Spleen (tissue), 11 donors: Measurements from ENCODE around the gene KLHL35. TPM values are rescaled to one million over a fixed set of nuclear protein-coding genes. Genes with fewer than 3 reads are reported as not detected.

ENCODE experiments used
- DNase-seq: peaks from one replicate; pipeline ENCODE4 v3.0.0-alpha.2; 2020
- H3K27ac ChIP-seq, 8 donors: fragments of 200-600 bp; sonication (generic) in 7 of 8; 1 replicate in 4 of 8; 2 replicates in 4 of 8; pipeline versions ENCODE4 v1.5.0 to v1.8.0; 2016 to 2021; ENCODE audit warnings: inconsistent platforms in 4 of 8, mild to moderate bottlenecking in 4 of 8, moderate library complexity in 1 of 8
- H3K27me3 ChIP-seq, 7 donors: fragments of 200-600 bp; sonication (generic) in 6 of 7; replicated peaks in 1 of 7; 1 replicate in 4 of 7; 2 replicates in 3 of 7; pipeline versions ENCODE4 v1.5.0 to v1.8.0; 2016 to 2021; ENCODE audit warnings: inconsistent platforms in 3 of 7, mild to moderate bottlenecking in 1 of 7
- H3K36me3 ChIP-seq, 6 donors: fragments of 200-600 bp; sonication (generic) in 5 of 6; 1 replicate in 4 of 6; 2 replicates in 2 of 6; pipeline versions ENCODE4 v1.5.0 to v1.8.0; 2016 to 2021; ENCODE audit warnings: inconsistent platforms in 2 of 6
- H3K4me1 ChIP-seq, 6 donors: fragments of 200-600 bp; sonication (generic) in 5 of 6; 1 replicate in 3 of 6; 2 replicates in 3 of 6; pipeline versions ENCODE4 v1.5.0 to v1.8.0; 2016 to 2021; ENCODE audit warnings: inconsistent platforms in 3 of 6
- H3K4me3 ChIP-seq, 8 donors: fragments of 200-600 bp; sonication (generic) in 7 of 8; 1 replicate in 4 of 8; 2 replicates in 4 of 8; pipeline versions ENCODE4 v1.5.0 to v1.8.0; 2016 to 2021; ENCODE audit warnings: inconsistent platforms in 4 of 8, mild to moderate bottlenecking in 4 of 8, moderate library complexity in 2 of 8
- H3K9me3 ChIP-seq, 8 donors: fragments of 200-600 bp; sonication (generic) in 7 of 8; 1 replicate in 4 of 8; 2 replicates in 4 of 8; pipeline versions ENCODE4 v1.5.0 to v1.8.0; 2016 to 2021; ENCODE audit warnings: inconsistent platforms in 4 of 8
- POLR2A ChIP-seq, 3 donors: fragments of 450-650 bp; IDR thresholded peaks; one replicate each; pipeline ENCODE4 v1.5.1; 2017; ENCODE audit warnings: antibody characterized with exemption in 3 of 3, mild to moderate bottlenecking in 1 of 3
- POLR2AphosphoS5 ChIP-seq, 3 donors: sonication (generic); formaldehyde crosslinking; IDR thresholded peaks; one replicate each; pipeline ENCODE4 v1.5.1; 2017; ENCODE audit warnings: antibody characterized with exemption in 3 of 3
- WGBS, 5 donors: extraction: QIAGEN DNeasy Blood & Tissue Kit in 3 of 5; methylation state at CpG; one replicate each; pipeline versions ENCODE4 v1.1.5 to v1.1.7; 2013 to 2018; 5-methylcytosine and 5-hydroxymethylcytosine counted together
- intact Hi-C: fragments of 100-400 bp; cut with DNase I; formaldehyde crosslinking; loops from one replicate; pipeline ENCODE4 v1.15.0; 2023; ENCODE audit warnings: low total_unique reads
- polyA plus RNA-seq, 3 donors: library from polyadenylated mRNA; stranded (reverse); fragments of 200-250 nt; gene quantifications; one replicate each; pipeline ENCODE4 v1.2.1, GENCODE V29; 2013
- total RNA-seq, 7 donors: library from RNA; depleted of rRNA in 3 of 7; stranded (reverse); fragments of >200 nt in 3 of 7; fragmentation: NEBNext Ultra II Directional in 4 of 7; extraction: Animal tissue kit (Norgen Biotek cat#: 25700) in 4 of 7; gene quantifications; one replicate each; pipeline versions ENCODE4 v1.1.0 to v1.2.1, GENCODE V29; 2016 to 2021
- TF ChIP-seq, protein P1 (sequence below), 11 experiments: fragments of 200-600 bp in 7 of 11; fragments of 450-650 bp in 4 of 11; sonication (generic) in 4 of 11; IDR thresholded peaks in 8 of 11; conservative IDR thresholded peaks in 3 of 11; 1 replicate in 7 of 11; 2 replicates in 4 of 11; pipeline versions ENCODE4 v1.4.0 to v1.8.0; 2016 to 2021; ENCODE audit warnings: antibody characterized with exemption in 11 of 11, inconsistent platforms in 4 of 11, mild to moderate bottlenecking in 1 of 11
- donor health status: healthy with polysubstance abuse.
- donor health status: DM: no; HTN: no; CAD: no; lungs with moderate emphysema.
- donor health status: DM: no; HTN: no; CAD: no.
- donor health status: Bipolar disorder and iron deficiency.
- donor health status: healthy.
- donor health status: DM: no; HTN: no; CAD: no.
- donor health status: DM: yes; HTN: yes; CAD: no.

KLHL35 gene
- total and polyA plus RNA-seq, 10 donors: 0.19 to 3.8 (median 2.1) TPM

DNA sequence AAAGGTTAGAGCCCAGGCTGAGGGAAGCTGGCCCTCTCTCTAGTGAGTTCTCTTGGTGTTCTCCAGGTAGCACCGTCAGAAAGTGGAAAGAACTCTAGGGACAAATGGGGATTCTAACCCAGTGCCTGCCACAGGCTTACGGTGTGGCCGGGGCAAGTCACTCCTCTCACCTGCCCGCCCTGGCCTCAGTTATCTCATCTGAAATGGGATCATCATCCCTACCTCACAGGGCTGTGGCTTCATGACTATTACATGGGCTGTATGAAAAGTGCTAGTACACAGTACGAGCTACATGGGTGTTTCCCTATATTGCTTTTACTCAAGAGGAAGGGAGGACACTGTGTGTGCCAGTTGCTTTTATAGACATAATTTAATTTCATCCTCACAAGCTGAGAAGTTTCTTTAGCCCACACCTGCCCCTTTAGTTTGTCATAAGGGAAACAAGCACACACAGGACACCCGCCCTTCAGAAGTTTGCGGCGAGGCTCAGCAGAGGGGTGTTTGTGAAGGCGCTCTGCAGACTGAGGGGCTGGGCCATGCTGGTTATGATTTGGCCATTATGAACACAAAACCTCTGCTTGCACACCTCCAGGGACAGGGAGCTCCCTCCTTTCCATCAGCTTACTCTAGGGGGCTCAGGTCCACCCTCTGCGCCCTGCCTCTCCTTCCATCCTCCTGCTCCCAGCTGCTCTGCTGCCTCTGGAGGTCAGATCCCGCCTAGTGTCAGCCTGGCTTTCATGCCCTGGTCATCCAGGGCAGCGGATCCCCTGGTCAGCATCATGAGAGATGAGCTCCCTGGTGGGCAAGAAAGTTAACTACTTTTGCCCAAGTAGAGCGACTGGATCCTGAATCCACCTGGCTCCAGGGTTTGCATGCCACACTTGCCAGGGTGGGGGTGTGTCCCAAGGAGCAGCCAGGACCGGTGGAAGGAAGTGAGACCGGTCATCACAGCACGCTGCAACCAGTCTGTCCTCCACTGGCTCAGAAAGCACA lies 1.2 kb downstream of the KLHL35 start:
- H3K27me3 ChIP-seq: peaks cover 0 to 57% (median 35%) of the 10 kb centered on the region in 7 donors
- peak; percentile 63 for DNase-seq
- H3K4me1 ChIP-seq: peaks cover 5 to 56% (median 26%) of the 10 kb centered on the region in 6 donors
- no peak overlapping the region for H3K27ac ChIP-seq
- TF ChIP-seq POLR2AphosphoS5 (IDR thresholded peaks at IDR 0.05): peak in 1 of 3 donors; percentile 26
- TF ChIP-seq, protein P1, sequence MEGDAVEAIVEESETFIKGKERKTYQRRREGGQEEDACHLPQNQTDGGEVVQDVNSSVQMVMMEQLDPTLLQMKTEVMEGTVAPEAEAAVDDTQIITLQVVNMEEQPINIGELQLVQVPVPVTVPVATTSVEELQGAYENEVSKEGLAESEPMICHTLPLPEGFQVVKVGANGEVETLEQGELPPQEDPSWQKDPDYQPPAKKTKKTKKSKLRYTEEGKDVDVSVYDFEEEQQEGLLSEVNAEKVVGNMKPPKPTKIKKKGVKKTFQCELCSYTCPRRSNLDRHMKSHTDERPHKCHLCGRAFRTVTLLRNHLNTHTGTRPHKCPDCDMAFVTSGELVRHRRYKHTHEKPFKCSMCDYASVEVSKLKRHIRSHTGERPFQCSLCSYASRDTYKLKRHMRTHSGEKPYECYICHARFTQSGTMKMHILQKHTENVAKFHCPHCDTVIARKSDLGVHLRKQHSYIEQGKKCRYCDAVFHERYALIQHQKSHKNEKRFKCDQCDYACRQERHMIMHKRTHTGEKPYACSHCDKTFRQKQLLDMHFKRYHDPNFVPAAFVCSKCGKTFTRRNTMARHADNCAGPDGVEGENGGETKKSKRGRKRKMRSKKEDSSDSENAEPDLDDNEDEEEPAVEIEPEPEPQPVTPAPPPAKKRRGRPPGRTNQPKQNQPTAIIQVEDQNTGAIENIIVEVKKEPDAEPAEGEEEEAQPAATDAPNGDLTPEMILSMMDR (IDR thresholded peaks at IDR 0.05 in 8 of 11, conservative IDR thresholded peaks at IDR 0.05 in 3 of 11): no peak
- WGBS, 5 donors: 50 to 58% (median 56%) methylated on average over 16 of the region's 16 CpGs
- H3K9me3 ChIP-seq: peaks cover 0 to 9% (median 0%) of the 10 kb centered on the region in 8 donors
- peaks cover 0 to 29% (median 8%) of the 10 kb centered on the region in 6 donors for H3K36me3 ChIP-seq
- intact Hi-C loops: no loop called here
- H3K4me3 ChIP-seq: no peak overlapping the region

DNA sequence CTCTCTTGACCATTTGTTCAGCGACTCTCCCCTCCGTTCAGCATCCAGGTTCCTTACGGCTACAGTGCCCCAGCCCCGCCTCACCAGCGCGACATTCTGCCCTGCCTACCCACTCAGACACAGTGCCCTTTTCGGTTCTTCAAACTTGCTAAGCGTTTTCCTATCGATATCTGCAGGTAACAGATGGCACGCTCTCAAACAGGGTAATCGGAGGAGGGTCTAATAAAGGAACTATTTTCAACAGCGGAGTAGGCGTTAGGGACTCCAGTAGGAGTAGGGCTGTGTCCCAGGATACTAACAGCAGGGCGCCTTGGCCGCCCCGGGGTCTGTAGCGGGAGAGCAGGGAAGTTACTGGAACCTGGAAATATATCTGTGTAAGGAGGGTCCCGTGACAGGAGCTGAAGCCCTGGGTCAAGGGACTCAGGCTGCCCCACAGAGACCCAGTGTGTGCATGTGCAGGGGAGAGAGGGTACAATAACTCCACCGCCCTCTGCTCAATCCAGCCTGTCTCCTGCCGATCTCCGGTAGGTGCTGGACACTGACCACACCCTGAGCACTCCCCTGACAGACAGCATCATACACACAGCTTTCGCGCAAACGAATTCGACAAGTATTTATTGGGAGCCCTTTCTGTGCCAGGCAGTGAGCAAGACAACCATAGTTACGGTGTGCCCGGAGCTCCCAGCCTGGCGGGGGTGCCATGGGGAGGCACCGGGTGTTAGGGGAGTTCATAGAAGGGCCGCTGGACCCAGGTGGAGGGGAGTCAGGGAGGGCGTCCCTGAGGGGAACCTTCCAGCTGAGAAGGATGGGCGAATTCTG lies 2.1 kb downstream of the KLHL35 start:
- Histone ChIP-seq H3K4me1 (peaks cover 5 to 56% (median 26%) of the 10 kb centered on the region in 6 donors), H3K4me3 (peak overlapping the region in 7 of 8 donors; percentile 32 to 75 (median 47)), H3K27me3 (peaks cover 0 to 57% (median 35%) of the 10 kb centered on the region in 7 donors), H3K36me3 (peaks cover 0 to 20% (median 8%) of the 10 kb centered on the region in 6 donors), H3K9me3 (peaks cover 0 to 9% (median 0%) of the 10 kb centered on the region in 8 donors), H3K27ac (peak overlapping the region in 6 of 8 donors; percentile 52 to 74 (median 66))
- WGBS, 5 donors: 24 to 32% (median 29%) methylated on average over 32 of the region's 32 CpGs
- intact Hi-C loops: no loop called here
- DNase-seq: peak; percentile 65
- TF ChIP-seq POLR2A (IDR thresholded peaks at IDR 0.05) (no peak), POLR2AphosphoS5 (IDR thresholded peaks at IDR 0.05) (peak in 1 of 3 donors; percentile 12)
- TF ChIP-seq, protein P1 (IDR thresholded peaks at IDR 0.05 in 8 of 11, conservative IDR thresholded peaks at IDR 0.05 in 3 of 11): no peak

DNA sequence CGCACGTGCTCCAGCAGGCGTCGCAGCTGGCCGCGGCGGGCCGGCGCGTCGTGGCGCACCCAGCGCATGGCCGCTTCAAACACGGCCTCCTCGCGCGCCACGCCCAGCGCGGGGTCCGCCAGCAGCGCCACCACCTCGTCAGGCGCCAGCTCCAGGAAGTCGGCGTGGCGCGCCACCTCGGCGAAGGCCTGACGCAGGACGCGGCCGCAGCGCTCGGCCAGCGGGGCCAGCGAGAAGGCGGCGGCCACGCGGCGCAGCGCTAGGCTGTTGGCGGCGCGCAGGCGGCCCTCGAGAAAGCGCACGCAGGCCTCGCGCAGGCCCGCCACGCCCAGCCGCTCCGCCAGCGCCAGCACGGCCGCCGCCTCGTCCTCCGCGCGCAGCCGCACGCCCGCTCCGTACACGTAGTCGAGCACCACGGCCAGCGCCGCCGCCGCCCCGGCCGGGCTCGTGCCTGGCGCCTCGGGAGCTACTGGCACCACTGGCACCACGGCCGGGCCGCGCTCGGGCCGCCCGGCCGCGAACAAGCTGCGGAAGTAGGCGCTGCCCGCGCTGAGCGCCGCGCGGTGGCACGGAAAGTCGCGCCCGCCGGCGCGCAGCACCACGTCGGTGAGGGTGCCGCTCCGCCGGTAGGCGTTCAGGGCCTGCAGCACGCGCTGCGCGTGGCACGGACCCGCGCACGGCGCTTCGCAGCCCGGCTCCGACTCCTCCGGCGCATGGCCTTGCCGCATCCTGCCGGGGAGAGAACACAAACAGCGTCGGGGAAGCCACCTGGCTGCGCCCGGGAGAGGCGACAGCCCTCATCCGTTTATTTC lies 2.9 kb downstream of the KLHL35 start:
- WGBS, 5 donors: 1 to 7% (median 2%) methylated on average over 3 to 134 of the region's 134 CpGs
- peaks cover 0 to 57% (median 35%) of the 10 kb centered on the region in 7 donors for H3K27me3 ChIP-seq
- peak; percentile 88 for DNase-seq
- H3K4me3 ChIP-seq: peak overlapping the region; percentile 0 to 75 (median 46)
- peak overlapping the region in 7 of 8 donors; percentile 29 to 74 (median 61) for H3K27ac ChIP-seq
- peaks cover 0 to 11% (median 3%) of the 10 kb centered on the region in 6 donors for H3K36me3 ChIP-seq
- intact Hi-C loops: no loop called here
- peaks cover 5 to 56% (median 26%) of the 10 kb centered on the region in 6 donors for H3K4me1 ChIP-seq
- H3K9me3 ChIP-seq: peaks cover 0 to 9% (median 0%) of the 10 kb centered on the region in 8 donors
- TF ChIP-seq, protein P1 (IDR thresholded peaks at IDR 0.05 in 8 of 11, conservative IDR thresholded peaks at IDR 0.05 in 3 of 11): peak in 1 of 11 experiments; percentile 8
- peak in 2 of 3 donors; percentile 9 to 55 for TF ChIP-seq POLR2AphosphoS5 (IDR thresholded peaks at IDR 0.05)
- no peak for TF ChIP-seq POLR2A (IDR thresholded peaks at IDR 0.05)
